Liver (tissue), 9 donors: ENCODE data around the gene DNMT1. TPM values are rescaled to one million over a fixed set of nuclear protein-coding genes. Genes with fewer than 3 reads are reported as not detected.

Experiments
- DNase-seq: peaks from one replicate; pipeline ENCODE4 v3.0.0-alpha.2; 2017; ENCODE audit warnings: low spot score
- H3K27ac ChIP-seq, 2 donors: one replicate each; pipeline ENCODE4 v1.7.0; 2013; ENCODE audit warnings: inconsistent platforms in 2 of 2, low read length in 2 of 2, control low read depth in 1 of 2, low read depth in 1 of 2, mild to moderate bottlenecking in 1 of 2
- H3K27me3 ChIP-seq, 4 donors: one replicate each; pipeline versions ENCODE4 v1.6.1 to v1.7.0; 2013; ENCODE audit warnings: low read length in 3 of 4, inconsistent platforms in 1 of 4, mild to moderate bottlenecking in 1 of 4, moderate library complexity in 1 of 4; ENCODE audit not compliant: control insufficient read depth in 4 of 4, insufficient read depth in 4 of 4
- H3K36me3 ChIP-seq, 4 donors: one replicate each; pipeline versions ENCODE4 v1.6.1 to v1.7.0; 2013; ENCODE audit warnings: low read length in 3 of 4, mild to moderate bottlenecking in 3 of 4, low read depth in 1 of 4, moderate library complexity in 1 of 4; ENCODE audit not compliant: control insufficient read depth in 4 of 4, insufficient read depth in 3 of 4
- H3K4me1 ChIP-seq, 4 donors: one replicate each; pipeline versions ENCODE4 v1.6.1 to v1.7.0; 2013; ENCODE audit warnings: low read length in 3 of 4, mild to moderate bottlenecking in 3 of 4, moderate library complexity in 1 of 4; ENCODE audit not compliant: control insufficient read depth in 4 of 4, insufficient read depth in 4 of 4
- H3K4me3 ChIP-seq, 3 donors: one replicate each; pipeline versions ENCODE4 v1.6.1 to v1.7.0; 2013; ENCODE audit warnings: low read length in 3 of 3, control low read depth in 1 of 3, low read depth in 1 of 3, mild to moderate bottlenecking in 1 of 3
- H3K9ac ChIP-seq, 2 donors: one replicate each; pipeline ENCODE4 v1.7.0; 2013; ENCODE audit warnings: low read length in 2 of 2, mild to moderate bottlenecking in 2 of 2, moderate library complexity in 2 of 2, control low read depth in 1 of 2, low read depth in 1 of 2
- H3K9me3 ChIP-seq, 4 donors: one replicate each; pipeline versions ENCODE4 v1.6.1 to v1.7.0; 2013; ENCODE audit warnings: low read length in 3 of 4; ENCODE audit not compliant: control insufficient read depth in 4 of 4
- ATF3 ChIP-seq: IDR thresholded peaks from 2 replicates; pipeline ENCODE4 v1.6.1; 2016; ENCODE audit warnings: antibody characterized with exemption
- EGR1 ChIP-seq, 2 donors: IDR thresholded peaks; 2 replicates each; pipeline ENCODE4 v1.6.1; 2016 to 2018; ENCODE audit warnings: antibody characterized with exemption in 2 of 2, low read depth in 2 of 2
- FOXA1 ChIP-seq: IDR thresholded peaks from 2 replicates; pipeline ENCODE4 v1.6.1; 2016; ENCODE audit warnings: antibody characterized with exemption
- FOXA2 ChIP-seq: IDR thresholded peaks from 2 replicates; pipeline ENCODE4 v1.6.1; 2016; ENCODE audit warnings: antibody characterized with exemption
- GABPA ChIP-seq, 2 donors: IDR thresholded peaks in 1 of 2; conservative IDR thresholded peaks in 1 of 2; 2 replicates each; pipeline ENCODE4 v1.6.1; 2016; ENCODE audit warnings: antibody characterized with exemption in 2 of 2, mild to moderate bottlenecking in 1 of 2, moderate library complexity in 1 of 2
- HNF4A ChIP-seq, 2 donors: conservative IDR thresholded peaks; 2 replicates each; pipeline ENCODE4 v1.6.1; 2016; ENCODE audit warnings: antibody characterized with exemption in 2 of 2, mild to moderate bottlenecking in 2 of 2
- HNF4G ChIP-seq: IDR thresholded peaks from 2 replicates; pipeline ENCODE4 v1.6.1; 2016; ENCODE audit warnings: antibody characterized with exemption
- JUND ChIP-seq, 2 donors: IDR thresholded peaks; 2 replicates each; pipeline ENCODE4 v1.6.1; 2016; ENCODE audit warnings: antibody characterized with exemption in 2 of 2
- NR2F2 ChIP-seq: IDR thresholded peaks from 2 replicates; pipeline ENCODE4 v1.6.1; 2016; ENCODE audit warnings: antibody characterized with exemption
- RAD21 ChIP-seq, 2 donors: IDR thresholded peaks; 2 replicates each; pipeline ENCODE4 v1.6.1; 2016; ENCODE audit warnings: antibody characterized with exemption in 2 of 2, mild to moderate bottlenecking in 2 of 2
- RXRA ChIP-seq, 2 donors: IDR thresholded peaks; 2 replicates each; pipeline ENCODE4 v1.6.1; 2017 to 2018; ENCODE audit warnings: antibody characterized with exemption in 2 of 2, mild to moderate bottlenecking in 1 of 2
- SP1 ChIP-seq: IDR thresholded peaks from 2 replicates; pipeline ENCODE4 v1.6.1; 2018; ENCODE audit warnings: antibody characterized with exemption, mild to moderate bottlenecking
- YY1 ChIP-seq: IDR thresholded peaks from 2 replicates; pipeline ENCODE4 v1.6.1; 2016; ENCODE audit warnings: antibody characterized with exemption, mild to moderate bottlenecking
- ZBTB33 ChIP-seq: IDR thresholded peaks from 2 replicates; pipeline ENCODE4 v1.6.1; 2016; ENCODE audit warnings: antibody characterized with exemption
- WGBS: extraction: QIAGEN DNeasy Blood & Tissue Kit; methylation state at CpG from one replicate; pipeline ENCODE4 v1.1.7; 2013; 5-methylcytosine and 5-hydroxymethylcytosine counted together
- polyA plus RNA-seq, 2 donors: library from polyadenylated mRNA; stranded (reverse) in 1 of 2; unstranded in 1 of 2; fragments of 200-250 nt in 1 of 2; fragments of >200 nt in 1 of 2; fragmentation: Nextera tagmentation in 1 of 2; extraction: Ambion mirVana in 1 of 2; gene quantifications; one replicate each; pipeline versions ENCODE4 v1.2.1 to v1.2.3, GENCODE V29; 2013 to 2015
- total RNA-seq, 2 donors: library from RNA; depleted of rRNA; stranded (reverse); fragments of >200 nt; gene quantifications; one replicate each; pipeline ENCODE4 v1.2.3, GENCODE V29; 2014
- TF ChIP-seq, protein P1 (sequence below): IDR thresholded peaks from 2 replicates; pipeline ENCODE4 v1.6.1; 2016; ENCODE audit warnings: antibody characterized with exemption, mild to moderate bottlenecking
- donor health status: healthy.
- donor health status: healthy.
- donor health status: healthy.
- donor health status: healthy.
- donor health status: healthy.

The DNMT1 gene
- total and polyA plus RNA-seq, 4 donors, result 8.7 to 47.1 (median 20.0) TPM

GRCh38 chr19:10173527-10173926, 21.2 kb downstream of the DNMT1 start:
- Histone ChIP-seq H3K36me3 (peaks cover 5 to 32% (median 24%) of the 10 kb centered on the region in 4 donors), H3K4me3 (no peak overlapping the region)
- no peak for TF ChIP-seq ATF3
- TF ChIP-seq ZBTB33, result no peak
- no peak for TF ChIP-seq YY1
- no peak for TF ChIP-seq FOXA1
- TF ChIP-seq HNF4G, result no peak

GRCh38 chr19:10168386-10168948, 26.3 kb downstream of the DNMT1 start:
- Histone ChIP-seq H3K4me3 (no peak overlapping the region), H3K4me1 (no peaks in the 10 kb centered on the region), H3K27ac (no peak overlapping the region), H3K27me3 (no peaks in the 10 kb centered on the region), H3K36me3 (peaks cover 9 to 34% (median 23%) of the 10 kb centered on the region in 4 donors), H3K9ac (no peak overlapping the region), H3K9me3 (no peaks in the 10 kb centered on the region)
- TF ChIP-seq FOXA2 (no peak), HNF4A (conservative IDR thresholded peaks at IDR 0.05) (no peak), RAD21 (IDR thresholded peaks at IDR 0.05) (no peak), HNF4G (no peak), GABPA (IDR thresholded peaks at IDR 0.05 in 1 of 2, conservative IDR thresholded peaks at IDR 0.05 in 1 of 2) (no peak), SP1 (no peak), RXRA (IDR thresholded peaks at IDR 0.05) (no peak), EGR1 (IDR thresholded peaks at IDR 0.05; ENCODE audit: low read depth in 2 of 2) (no peak), JUND (IDR thresholded peaks at IDR 0.05) (no peak), ZBTB33 (no peak)
- no peak for DNase-seq
- 95% methylated on average over 2 of the region's 2 CpGs for WGBS

More at GRCh38 chr19:10173527-10173926, 21.2 kb downstream of the DNMT1 start:
- no peak overlapping the region for H3K9ac ChIP-seq
- H3K27ac ChIP-seq, result no peak overlapping the region
- no peak for DNase-seq
- H3K27me3 ChIP-seq, result no peaks in the 10 kb centered on the region
- WGBS, result 90% methylated on average over 9 of the region's 9 CpGs
- H3K4me1 ChIP-seq, result no peaks in the 10 kb centered on the region
- H3K9me3 ChIP-seq, result no peaks in the 10 kb centered on the region

- Histone ChIP-seq H3K27ac (no peak overlapping the region), H3K4me3 (no peak overlapping the region), H3K9ac (no peak overlapping the region), H3K36me3 (peaks cover 11 to 33% (median 21%) of the 10 kb centered on the region in 4 donors), H3K27me3 (no peaks in the 10 kb centered on the region), H3K9me3 (no peaks in the 10 kb centered on the region), H3K4me1 (no peaks in the 10 kb centered on the region)
- 94% methylated on average over 6 of the region's 6 CpGs for WGBS
- DNase-seq, result no peak
- TF ChIP-seq RXRA (IDR thresholded peaks at IDR 0.05), result no peak
- no peak for TF ChIP-seq EGR1 (IDR thresholded peaks at IDR 0.05; ENCODE audit: low read depth in 2 of 2)
- TF ChIP-seq NR2F2, result no peak
- no peak for TF ChIP-seq RAD21 (IDR thresholded peaks at IDR 0.05)
- TF ChIP-seq FOXA2, result no peak
- no peak for TF ChIP-seq HNF4G
- TF ChIP-seq ZBTB33, result no peak
- TF ChIP-seq JUND (IDR thresholded peaks at IDR 0.05), result no peak
- TF ChIP-seq, protein P1, sequence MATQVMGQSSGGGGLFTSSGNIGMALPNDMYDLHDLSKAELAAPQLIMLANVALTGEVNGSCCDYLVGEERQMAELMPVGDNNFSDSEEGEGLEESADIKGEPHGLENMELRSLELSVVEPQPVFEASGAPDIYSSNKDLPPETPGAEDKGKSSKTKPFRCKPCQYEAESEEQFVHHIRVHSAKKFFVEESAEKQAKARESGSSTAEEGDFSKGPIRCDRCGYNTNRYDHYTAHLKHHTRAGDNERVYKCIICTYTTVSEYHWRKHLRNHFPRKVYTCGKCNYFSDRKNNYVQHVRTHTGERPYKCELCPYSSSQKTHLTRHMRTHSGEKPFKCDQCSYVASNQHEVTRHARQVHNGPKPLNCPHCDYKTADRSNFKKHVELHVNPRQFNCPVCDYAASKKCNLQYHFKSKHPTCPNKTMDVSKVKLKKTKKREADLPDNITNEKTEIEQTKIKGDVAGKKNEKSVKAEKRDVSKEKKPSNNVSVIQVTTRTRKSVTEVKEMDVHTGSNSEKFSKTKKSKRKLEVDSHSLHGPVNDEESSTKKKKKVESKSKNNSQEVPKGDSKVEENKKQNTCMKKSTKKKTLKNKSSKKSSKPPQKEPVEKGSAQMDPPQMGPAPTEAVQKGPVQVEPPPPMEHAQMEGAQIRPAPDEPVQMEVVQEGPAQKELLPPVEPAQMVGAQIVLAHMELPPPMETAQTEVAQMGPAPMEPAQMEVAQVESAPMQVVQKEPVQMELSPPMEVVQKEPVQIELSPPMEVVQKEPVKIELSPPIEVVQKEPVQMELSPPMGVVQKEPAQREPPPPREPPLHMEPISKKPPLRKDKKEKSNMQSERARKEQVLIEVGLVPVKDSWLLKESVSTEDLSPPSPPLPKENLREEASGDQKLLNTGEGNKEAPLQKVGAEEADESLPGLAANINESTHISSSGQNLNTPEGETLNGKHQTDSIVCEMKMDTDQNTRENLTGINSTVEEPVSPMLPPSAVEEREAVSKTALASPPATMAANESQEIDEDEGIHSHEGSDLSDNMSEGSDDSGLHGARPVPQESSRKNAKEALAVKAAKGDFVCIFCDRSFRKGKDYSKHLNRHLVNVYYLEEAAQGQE, result no peak
- no peak for TF ChIP-seq ATF3
- no peak for TF ChIP-seq GABPA (IDR thresholded peaks at IDR 0.05 in 1 of 2, conservative IDR thresholded peaks at IDR 0.05 in 1 of 2)
Measured at GRCh38 chr19:10167459-10167858, 27.3 kb downstream of the DNMT1 start.
